SKM-1 treated with dmso at 0.1 percent for 144 hours (cell line): ENCODE data around the gene NSDHL.
"Not testable (repeated sequence)": the region's sequence is repeated elsewhere in the genome, so short reads cannot be mapped to it uniquely, and the experiment has no call there.

Experiments
- DNase-seq: peaks from one replicate; lab custom pipeline; 2025; ENCODE audit not compliant: unreplicated experiment; lab: John Stamatoyannopoulos, UW

NSDHL gene

GRCh38 chrX:152830312-152831305 lies at the start of gene NSDHL, which contains the start of gene CETN2:
Gene NSDHL (plus strand): TSS chrX:152831063. CDS start chrX:152846325, 15,262 bp downstream.
Gene CETN2 (minus strand): TSS chrX:152830757. CDS start chrX:152830710, 47 bp downstream.
- peak; percentile 82 for DNase-seq

GRCh38 chrX:152787062-152787461 lies 43.8 kb upstream of the NSDHL start:
- not testable (repeated sequence) for DNase-seq

- no peak for DNase-seq
Measured at GRCh38 chrX:152798945-152799344, 31.9 kb upstream of the NSDHL start.

- DNase-seq, result no peak
Measured at GRCh38 chrX:152806035-152806434, 24.8 kb upstream of the NSDHL start.

GRCh38 chrX:152810403-152810802 lies 20.5 kb upstream of the NSDHL start:
- DNase-seq, result no peak

GRCh38 chrX:152813206-152813605 lies 17.7 kb upstream of the NSDHL start:
- DNase-seq, result no peak

GRCh38 chrX:152814048-152814447 lies 16.8 kb upstream of the NSDHL start:
- no peak for DNase-seq

GRCh38 chrX:152817078-152817764 lies 13.6 kb upstream of the NSDHL start:
- DNase-seq, result peak; percentile 1

GRCh38 chrX:152818356-152818755 lies 12.5 kb upstream of the NSDHL start:
- no peak for DNase-seq

GRCh38 chrX:152819266-152819665 lies 11.6 kb upstream of the NSDHL start:
- DNase-seq, result no peak

GRCh38 chrX:152819732-152820131 lies 11.1 kb upstream of the NSDHL start:
- DNase-seq, result no peak

- no peak for DNase-seq
Measured at GRCh38 chrX:152821145-152821765, 9.6 kb upstream of the NSDHL start.

- DNase-seq, result no peak
Measured at GRCh38 chrX:152822383-152823086, 8.3 kb upstream of the NSDHL start.

- DNase-seq, result no peak
Measured at GRCh38 chrX:152823657-152824056, 7.2 kb upstream of the NSDHL start.

GRCh38 chrX:152824841-152825374 lies 6.0 kb upstream of the NSDHL start:
- no peak for DNase-seq

GRCh38 chrX:152831391-152831790 lies 528 bp downstream of the NSDHL start:
- DNase-seq, result no peak

- no peak for DNase-seq
Measured at GRCh38 chrX:152832520-152832919, 1.7 kb downstream of the NSDHL start.

- DNase-seq, result no peak
Measured at GRCh38 chrX:152833378-152833777, 2.5 kb downstream of the NSDHL start.

- not testable (repeated sequence) for DNase-seq
Measured at GRCh38 chrX:152835470-152835869, 4.6 kb downstream of the NSDHL start.

GRCh38 chrX:152842772-152843338 lies 12.0 kb downstream of the NSDHL start:
- no peak for DNase-seq
